Measurements from ENCODE around the gene SF3B5.

Gene SF3B5

DNA sequence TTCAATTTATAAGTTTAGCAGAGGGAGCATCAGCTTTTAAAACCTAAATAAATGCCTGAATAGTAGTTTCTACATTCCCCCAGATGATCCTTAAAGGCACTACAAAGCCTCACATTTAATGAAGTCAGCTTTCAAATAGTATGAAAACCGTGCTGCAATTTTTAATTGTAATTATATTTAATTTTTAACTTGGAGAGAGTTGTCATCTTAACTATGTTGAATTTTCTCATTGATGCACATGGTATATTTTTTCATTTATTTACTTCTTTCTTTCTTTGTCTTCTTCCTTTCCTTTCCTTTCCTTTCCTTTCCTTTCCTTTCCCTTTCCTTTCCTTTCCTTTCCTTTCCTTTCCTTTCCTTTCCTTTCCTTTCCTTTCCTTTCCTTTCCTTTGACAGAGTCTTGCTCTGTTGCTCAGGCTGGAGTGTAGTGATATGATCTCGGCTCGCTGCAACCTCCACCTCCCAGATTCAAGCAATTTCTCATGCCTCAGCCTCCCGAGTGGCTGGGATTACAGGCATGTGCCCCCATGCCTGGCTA is 7.7 kb upstream of the SF3B5 start:
- TF ChIP-seq, protein P1, sequence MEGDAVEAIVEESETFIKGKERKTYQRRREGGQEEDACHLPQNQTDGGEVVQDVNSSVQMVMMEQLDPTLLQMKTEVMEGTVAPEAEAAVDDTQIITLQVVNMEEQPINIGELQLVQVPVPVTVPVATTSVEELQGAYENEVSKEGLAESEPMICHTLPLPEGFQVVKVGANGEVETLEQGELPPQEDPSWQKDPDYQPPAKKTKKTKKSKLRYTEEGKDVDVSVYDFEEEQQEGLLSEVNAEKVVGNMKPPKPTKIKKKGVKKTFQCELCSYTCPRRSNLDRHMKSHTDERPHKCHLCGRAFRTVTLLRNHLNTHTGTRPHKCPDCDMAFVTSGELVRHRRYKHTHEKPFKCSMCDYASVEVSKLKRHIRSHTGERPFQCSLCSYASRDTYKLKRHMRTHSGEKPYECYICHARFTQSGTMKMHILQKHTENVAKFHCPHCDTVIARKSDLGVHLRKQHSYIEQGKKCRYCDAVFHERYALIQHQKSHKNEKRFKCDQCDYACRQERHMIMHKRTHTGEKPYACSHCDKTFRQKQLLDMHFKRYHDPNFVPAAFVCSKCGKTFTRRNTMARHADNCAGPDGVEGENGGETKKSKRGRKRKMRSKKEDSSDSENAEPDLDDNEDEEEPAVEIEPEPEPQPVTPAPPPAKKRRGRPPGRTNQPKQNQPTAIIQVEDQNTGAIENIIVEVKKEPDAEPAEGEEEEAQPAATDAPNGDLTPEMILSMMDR (IDR thresholded peaks at IDR 0.05; ENCODE audit: low read depth, low read length): no peak
- H3K4me3 ChIP-seq (ENCODE audit: low read depth, low read length): no peak overlapping the region
- in situ Hi-C loops (cut with HindIII; ENCODE audit: low sequenced_read_pairs): loop anchor here (25.0 kb wide), 1 partner anchor 384 kb away; no protein-coding TSS in a partner anchor
- DNase-seq (ENCODE audit: low read depth, low spot score): no peak

DNA sequence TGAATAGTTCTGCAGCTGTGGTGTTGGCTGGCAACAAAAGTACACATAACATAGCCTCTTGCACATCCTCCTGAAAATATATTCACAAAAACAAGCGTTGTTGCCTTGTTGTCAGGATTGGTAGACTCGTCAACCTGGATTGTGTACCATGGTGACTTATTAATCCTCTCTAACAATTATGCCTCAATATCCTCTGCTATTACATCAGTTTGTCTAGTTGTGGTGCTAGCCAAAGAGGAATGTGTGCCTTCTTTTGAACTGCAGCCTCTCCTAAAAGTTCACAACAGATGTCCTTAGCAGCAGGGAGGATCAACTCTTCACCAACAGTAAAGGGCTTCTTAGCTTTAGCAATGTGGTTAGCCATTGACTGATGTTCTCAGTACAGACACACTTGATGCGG is 3.6 kb upstream of the SF3B5 start:
- no peak for DNase-seq (ENCODE audit: low read depth, low spot score)
- TF ChIP-seq, protein P1 (IDR thresholded peaks at IDR 0.05; ENCODE audit: low read depth, low read length): no peak
- in situ Hi-C loops (cut with HindIII; ENCODE audit: low sequenced_read_pairs): no loop called here
- H3K4me3 ChIP-seq (ENCODE audit: low read depth, low read length): no peak overlapping the region

DNA sequence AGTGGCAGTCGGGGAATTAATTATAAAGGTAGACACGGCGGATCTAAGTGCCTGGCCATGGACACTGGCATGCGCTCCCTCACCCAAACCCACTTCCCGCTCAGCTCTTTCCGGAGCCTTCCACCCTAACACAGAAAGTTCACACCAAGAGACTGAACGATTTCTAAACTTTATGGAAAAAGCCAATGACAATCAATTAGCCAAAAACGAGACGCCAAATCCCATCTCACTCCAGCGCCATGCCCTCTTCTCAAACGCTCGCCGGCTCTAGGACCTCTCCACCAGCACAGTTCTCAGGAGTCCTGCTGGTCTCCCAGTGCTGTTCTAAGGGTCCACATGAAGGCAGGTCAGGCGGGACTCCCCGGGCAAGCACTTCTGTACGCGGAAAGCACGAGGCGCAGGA is 641 bp downstream of the SF3B5 start:
- TF ChIP-seq, protein P1 (IDR thresholded peaks at IDR 0.05; ENCODE audit: low read depth, low read length): no peak
- in situ Hi-C loops (cut with HindIII; ENCODE audit: low sequenced_read_pairs): no loop called here
- H3K4me3 ChIP-seq (ENCODE audit: low read depth, low read length): peak overlapping the region; percentile 78
- DNase-seq (ENCODE audit: low read depth, low spot score): no peak

DNA sequence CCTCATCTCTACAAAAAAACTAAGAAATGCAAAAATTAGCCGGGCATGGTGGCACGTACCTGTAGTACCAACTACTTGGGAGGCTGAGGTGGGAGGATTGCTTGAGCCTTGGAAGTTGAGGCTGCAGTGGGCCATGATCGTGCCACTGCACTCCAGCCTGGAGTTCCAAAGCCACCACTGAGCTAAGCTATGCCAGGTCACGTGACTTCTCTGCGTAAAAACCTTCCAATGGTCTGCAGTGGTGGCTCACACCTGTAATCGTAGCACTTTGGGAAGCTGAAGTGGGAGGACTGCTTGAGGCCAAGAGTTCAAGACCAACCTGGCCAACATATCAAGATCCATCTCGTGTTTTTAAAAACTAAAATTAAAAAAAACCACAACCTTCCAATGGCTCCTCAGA is 1.7 kb downstream of the SF3B5 start:
- in situ Hi-C loops (cut with HindIII; ENCODE audit: low sequenced_read_pairs): no loop called here
- no peak overlapping the region for H3K4me3 ChIP-seq (ENCODE audit: low read depth, low read length)
- DNase-seq (ENCODE audit: low read depth, low spot score): no peak
- TF ChIP-seq, protein P1 (IDR thresholded peaks at IDR 0.05; ENCODE audit: low read depth, low read length): no peak

DNA sequence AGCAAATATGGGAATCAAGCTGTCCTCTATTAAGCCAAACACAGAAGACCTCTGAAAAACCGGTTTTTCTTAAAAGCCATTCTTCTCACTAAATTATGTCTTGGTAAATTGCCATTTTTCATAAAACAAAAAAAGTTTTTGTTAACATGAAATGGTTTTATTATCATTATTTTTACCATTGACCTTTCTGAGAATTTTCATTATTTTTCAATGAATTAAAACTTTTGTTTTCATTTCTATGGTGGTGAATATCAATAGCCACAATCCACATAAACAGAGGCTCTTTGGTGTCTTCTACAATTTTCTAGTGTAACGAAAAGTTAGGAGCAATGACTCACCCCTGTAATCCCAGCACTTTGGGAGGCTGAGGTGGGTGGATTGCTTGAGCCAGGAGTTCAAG is 2.1 kb downstream of the SF3B5 start:
- in situ Hi-C loops (cut with HindIII; ENCODE audit: low sequenced_read_pairs): no loop called here
- no peak overlapping the region for H3K4me3 ChIP-seq (ENCODE audit: low read depth, low read length)
- TF ChIP-seq, protein P1 (IDR thresholded peaks at IDR 0.05; ENCODE audit: low read depth, low read length): no peak
- DNase-seq (ENCODE audit: low read depth, low spot score): no peak

DNA sequence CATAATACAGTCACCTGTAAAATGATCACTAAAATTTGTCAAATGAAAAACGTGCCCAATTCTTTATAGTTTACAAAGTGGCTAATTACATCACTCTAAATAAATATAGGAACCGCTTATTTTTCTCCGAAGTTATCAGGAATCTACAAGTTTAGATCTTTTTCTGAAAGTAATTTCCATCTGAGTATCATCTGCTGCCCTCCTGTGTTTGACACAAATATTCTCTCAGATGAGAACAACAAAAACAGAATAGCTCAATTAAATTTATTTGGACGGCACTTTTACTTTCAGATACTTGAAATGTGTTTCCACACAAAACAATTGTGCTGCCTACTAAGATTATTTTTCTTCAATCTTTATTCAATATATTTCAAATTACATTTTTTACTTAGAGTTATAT is 5.0 kb downstream of the SF3B5 start:
- H3K4me3 ChIP-seq (ENCODE audit: low read depth, low read length): no peak overlapping the region
- in situ Hi-C loops (cut with HindIII; ENCODE audit: low sequenced_read_pairs): no loop called here
- TF ChIP-seq, protein P1 (IDR thresholded peaks at IDR 0.05; ENCODE audit: low read depth, low read length): no peak

More for the DNA sequence above, 5.0 kb downstream of the SF3B5 start:
- no peak for DNase-seq (ENCODE audit: low read depth, low spot score)

Data from astrocyte of the spinal cord (primary cell).